HG02610 (cell line): Measurements from ENCODE around the gene ADAP2.
A peak's percentile ranks its signal among the peaks of the same experiment; 100 is the strongest.
"Not testable (repeated sequence)": the region's sequence is repeated elsewhere in the genome, so short reads cannot be mapped to it uniquely, and the experiment has no call there.

Experiments
- ATAC-seq: cut with Tn5 transposase; IDR thresholded peaks from one replicate; pipeline ENCODE4 v1.9.1; 2021; ENCODE audit warnings: mild to moderate bottlenecking, moderate library complexity; ENCODE audit not compliant: unreplicated experiment

Gene ADAP2, protein sequence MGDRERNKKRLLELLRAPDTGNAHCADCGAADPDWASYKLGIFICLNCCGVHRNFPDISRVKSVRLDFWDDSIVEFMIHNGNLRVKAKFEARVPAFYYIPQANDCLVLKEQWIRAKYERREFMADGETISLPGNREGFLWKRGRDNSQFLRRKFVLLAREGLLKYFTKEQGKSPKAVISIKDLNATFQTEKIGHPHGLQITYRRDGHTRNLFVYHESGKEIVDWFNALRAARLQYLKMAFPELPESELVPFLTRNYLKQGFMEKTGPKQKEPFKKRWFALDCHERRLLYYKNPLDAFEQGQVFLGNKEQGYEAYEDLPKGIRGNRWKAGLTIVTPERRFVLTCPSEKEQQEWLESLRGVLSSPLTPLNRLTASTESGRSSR

GRCh38 chr17:30921544-30922196, at the start of gene ADAP2:
Gene ADAP2, plus strand, starts transcription at chr17:30921945. Its CDS starts 70 bp downstream, at chr17:30922015.
- no peak for ATAC-seq

DNA sequence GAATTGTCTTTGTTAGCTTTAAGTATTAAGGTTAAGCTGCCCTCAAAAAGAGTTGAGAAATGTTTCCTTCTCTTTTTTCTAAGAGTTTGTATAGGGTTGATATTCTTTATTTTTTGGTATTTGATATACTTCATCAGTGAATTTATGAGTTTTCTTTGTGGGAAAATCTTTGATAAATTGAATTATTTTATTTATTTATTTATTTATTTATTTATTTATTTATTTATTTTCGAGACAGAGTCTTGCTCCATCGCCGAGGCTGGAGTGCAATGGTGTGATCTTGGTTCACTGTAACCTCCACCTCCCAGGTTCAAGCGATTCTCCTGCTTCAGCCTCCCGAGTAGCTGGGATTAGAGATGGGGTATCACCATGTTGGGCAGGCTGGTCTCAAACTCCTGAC, 35.6 kb upstream of the ADAP2 start:
- ATAC-seq, result no peak

DNA sequence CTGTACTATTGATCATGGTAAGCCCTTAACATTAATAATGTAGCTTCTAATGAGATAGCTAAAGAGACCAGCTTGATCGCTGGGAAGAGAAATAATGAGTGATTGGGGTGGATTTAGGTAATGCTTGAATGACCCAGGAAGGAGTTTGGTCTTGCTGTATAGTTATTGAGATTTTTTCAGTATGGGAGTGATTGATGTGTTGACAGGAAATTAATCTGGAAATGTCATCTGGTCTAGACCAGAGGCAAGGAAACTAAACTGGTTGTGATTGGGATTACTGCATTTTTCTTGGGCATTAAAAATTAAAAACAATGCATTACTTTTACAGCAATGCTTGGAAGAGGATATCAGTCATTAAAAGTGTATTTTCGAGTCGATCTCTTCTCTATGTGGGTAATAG, 27.5 kb upstream of the ADAP2 start:
- ATAC-seq, result no peak

DNA sequence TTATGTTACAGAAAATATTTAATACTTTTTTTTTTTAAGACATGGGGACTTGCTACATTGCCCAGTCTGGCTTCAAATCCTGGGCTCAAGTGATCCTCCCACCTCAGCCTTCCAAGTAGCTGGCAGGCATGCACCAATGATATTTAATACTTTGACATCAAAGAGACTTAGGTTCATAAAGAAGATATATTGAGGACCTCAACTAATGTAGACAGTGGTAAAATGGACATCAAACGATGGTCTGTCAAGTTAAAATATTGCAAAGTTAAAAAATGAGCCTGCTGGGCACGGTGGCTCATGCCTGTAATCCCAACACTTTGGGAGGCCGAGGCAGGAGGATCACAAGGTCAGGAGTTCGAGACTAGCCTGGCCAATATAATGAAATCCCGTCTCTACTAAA, 24.4 kb upstream of the ADAP2 start:
- no peak for ATAC-seq

- peak; percentile 24 for ATAC-seq
Observed at GRCh38 chr17:30905742-30906100, 16.0 kb upstream of the ADAP2 start.

DNA sequence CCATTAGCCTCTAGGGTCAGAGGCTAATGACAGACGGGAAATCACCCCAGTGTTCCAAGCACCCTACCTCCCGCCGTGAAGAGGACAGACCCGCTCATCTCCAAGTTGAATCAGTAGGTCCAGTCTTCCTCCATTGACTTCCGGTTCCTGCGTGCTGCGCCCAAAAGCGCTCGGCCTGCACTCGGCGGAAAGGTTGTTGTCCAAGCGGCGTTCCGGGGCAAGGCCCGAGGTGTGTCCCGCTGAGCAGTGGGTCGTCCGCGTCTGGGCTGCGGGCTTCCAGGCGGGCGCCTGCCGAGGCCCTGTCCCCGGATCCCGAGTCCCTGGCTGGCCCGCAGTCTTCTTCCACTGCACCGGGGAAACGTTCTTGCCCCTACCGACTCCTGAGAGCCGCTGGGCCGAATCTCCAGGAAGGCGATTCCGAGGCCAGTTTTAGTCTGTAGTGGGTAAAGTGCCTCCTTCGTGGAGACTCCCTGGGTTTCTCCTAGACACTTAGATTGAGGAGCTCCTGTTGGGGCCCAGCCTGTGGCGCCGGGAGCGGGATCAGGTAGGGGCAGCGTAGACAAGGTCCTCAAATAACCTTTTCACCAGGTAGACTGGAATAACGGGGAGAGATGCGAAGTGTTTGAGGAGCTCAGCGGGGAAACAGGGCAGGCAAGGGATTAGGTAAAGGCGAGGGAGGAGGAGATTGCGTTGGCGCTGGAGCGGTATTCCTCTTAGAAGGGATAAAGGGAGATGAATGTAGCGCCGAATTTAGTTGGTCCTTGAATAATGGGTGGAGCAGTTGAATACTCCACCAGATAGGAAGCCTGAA, 15.4 kb upstream of the ADAP2 start, which contains the start of gene TEFM:
Gene TEFM (minus strand): TSS at position 138 of the 811 bp plus-strand sequence. CDS start 40 bp downstream, at position 98.
- ATAC-seq, result peak; percentile 88

- ATAC-seq, result no peak
Observed at GRCh38 chr17:30908717-30909420, 12.9 kb upstream of the ADAP2 start.

DNA sequence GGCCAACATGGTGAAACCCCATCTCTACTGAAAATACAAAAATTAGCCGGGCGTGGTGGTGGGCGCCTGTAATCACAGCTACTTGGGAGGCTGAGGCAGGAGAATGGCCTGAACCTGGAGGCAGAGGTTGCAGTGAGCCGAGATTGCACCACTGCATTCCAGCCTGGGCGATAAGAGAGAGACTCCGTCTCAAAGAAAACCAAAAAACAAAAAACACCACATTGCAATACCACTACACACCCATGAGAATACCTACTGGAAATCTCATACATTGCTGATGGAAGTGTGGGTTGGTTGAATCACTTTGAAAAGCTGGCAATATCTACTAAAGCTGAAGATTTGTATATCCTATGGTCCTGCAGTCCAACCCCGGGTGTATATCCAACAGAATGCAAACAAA, 11.6 kb upstream of the ADAP2 start:
- ATAC-seq, result not testable (repeated sequence)

DNA sequence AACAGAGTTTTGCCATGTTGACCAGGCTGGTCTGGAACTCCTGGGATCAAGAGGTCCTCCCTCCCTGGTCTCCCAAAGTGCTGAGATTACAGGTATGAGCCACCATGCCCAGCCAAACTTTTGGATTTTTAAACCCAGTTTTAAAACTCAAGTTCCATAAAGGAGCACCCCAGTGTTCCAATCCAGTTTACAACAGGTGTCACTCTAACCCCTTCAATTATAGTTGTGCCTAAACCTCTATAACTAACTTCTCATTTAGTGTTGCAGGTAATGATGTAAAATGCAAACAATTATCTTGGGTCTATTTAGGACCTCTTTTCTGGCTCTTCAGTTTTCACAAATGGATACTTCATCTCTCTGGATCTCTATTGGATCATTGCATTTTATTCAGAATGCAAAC, 7.8 kb upstream of the ADAP2 start:
- ATAC-seq, result no peak

DNA sequence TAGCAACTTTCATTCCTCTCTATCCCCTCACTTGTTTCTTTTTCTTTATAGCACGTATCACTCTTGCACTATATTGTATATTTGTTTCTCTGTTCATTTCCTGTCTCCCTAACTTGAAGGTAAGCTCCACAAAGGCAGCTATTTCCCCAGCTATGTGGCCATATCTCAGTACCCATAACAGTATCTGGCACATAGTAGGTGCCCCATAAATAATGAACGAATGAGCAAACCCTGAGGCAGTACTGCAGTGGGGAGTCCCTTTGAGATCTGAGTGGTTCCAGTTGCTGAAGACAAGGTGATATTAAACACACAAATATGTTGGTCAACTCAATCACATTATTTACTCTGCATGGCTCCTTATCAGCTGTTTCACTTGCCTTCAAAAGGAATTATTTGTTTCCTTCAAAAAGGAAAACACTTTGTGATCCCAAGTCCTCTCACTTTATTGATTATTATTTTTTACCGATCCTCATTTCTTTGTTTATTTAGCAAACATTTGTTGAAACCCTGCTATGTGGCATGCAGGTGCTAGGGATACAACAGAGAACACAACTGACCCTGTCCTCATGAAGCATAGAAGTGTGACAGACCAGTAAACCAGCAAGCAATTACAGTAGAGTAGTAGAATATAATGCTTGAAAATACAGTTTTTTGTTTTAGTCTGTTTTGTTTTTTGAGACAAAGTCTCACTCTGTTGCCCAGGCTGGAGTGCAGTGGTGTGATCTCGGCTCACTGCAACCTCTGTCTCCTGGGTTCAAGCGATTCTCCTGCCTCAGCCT, 5.7 kb upstream of the ADAP2 start:
- no peak for ATAC-seq

GRCh38 chr17:30917050-30917449, 4.7 kb upstream of the ADAP2 start:
- ATAC-seq, result no peak

DNA sequence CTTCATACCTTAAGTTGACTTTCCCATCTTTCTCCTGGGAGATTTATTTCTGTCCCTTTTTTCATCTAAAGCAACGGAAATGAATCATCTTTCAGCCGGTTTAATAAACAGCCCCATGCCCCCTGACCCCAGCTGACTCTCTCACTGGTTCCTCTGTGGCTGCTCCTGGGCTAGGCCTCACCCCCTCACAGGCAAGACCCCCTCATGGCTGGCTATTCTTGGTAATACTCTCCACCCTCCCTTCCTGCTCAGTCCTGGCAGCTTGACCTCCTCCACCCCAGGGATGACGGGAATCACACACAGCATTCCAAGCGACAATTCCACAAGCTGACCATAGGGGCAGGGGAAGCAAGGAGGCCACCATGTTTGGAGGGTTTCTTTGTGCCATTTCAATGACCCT, 1.5 kb upstream of the ADAP2 start:
- ATAC-seq, result no peak

DNA sequence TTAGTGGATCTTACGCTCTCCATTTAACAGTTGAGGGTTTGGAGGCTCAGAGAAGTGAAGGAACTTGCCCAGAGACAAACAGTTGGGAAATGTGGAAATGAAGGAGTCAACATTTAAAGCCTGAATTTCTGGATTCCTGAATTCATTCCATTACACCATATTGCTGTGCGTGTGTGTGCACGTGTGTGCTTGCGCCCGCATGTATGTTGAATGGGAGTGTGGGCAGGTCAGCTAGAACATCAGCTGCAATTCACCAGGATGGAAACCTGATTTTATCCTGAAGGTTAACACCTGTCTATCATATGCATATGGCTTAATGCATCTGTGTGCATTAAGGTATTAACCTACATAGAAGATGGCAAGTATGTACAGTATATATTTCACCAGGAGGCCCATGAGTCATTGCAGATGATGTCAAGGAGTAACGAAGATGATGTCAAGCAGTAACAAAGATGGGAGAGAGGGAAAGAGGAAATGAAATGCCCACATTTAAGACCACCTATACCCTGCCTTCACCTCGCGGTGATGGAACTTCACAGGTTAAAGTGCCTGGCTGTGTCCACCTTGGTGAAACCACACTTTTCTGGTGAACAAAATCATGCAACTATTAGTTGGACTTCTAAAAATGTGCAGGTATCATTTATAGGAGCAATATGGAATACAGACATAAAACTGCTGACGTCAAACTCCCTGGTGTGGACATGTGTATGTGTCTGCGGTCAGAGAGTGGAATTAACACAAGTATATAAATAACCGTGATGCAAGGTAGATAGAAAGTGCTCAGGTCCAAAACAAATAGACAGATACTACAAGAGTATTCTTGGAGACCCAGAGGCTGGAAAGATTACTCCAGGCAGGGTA, 832 bp upstream of the ADAP2 start:
- no peak for ATAC-seq

GRCh38 chr17:30922235-30923030, 688 bp downstream of the ADAP2 start:
- no peak for ATAC-seq

- ATAC-seq, result no peak
Observed at GRCh38 chr17:30924341-30924740, 2.6 kb downstream of the ADAP2 start.

GRCh38 chr17:30926516-30926915, 4.8 kb downstream of the ADAP2 start:
- no peak for ATAC-seq

GRCh38 chr17:30927756-30928155, 6.0 kb downstream of the ADAP2 start:
- ATAC-seq, result no peak

DNA sequence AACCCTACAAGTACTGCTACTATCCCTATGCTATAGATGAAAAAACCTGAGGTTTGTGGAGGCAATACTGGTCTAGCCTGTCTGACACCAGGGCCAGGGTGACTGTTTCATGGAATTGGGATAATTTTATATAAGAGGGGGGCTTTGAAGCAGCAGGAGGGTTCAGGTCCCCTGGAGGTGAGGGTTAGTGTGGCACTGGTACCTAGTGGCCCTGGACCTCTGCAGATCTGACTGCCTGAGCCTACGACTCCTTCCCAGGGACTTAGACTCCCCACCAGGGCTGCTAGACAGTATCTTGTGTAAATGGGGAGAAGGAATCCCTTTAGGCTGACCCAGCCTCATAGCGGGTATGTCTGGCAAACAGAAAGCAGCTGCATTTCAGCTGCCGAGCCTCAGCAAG, 6.8 kb downstream of the ADAP2 start:
- no peak for ATAC-seq
